HG02571 (cell line): ENCODE measurements around the gene CTCF.

ENCODE experiments used
- ATAC-seq: cut with Tn5 transposase; IDR thresholded peaks from one replicate; pipeline ENCODE4 v1.9.1; 2021; ENCODE audit warnings: mild to moderate bottlenecking, moderate library complexity; ENCODE audit not compliant: unreplicated experiment

Gene CTCF

DNA sequence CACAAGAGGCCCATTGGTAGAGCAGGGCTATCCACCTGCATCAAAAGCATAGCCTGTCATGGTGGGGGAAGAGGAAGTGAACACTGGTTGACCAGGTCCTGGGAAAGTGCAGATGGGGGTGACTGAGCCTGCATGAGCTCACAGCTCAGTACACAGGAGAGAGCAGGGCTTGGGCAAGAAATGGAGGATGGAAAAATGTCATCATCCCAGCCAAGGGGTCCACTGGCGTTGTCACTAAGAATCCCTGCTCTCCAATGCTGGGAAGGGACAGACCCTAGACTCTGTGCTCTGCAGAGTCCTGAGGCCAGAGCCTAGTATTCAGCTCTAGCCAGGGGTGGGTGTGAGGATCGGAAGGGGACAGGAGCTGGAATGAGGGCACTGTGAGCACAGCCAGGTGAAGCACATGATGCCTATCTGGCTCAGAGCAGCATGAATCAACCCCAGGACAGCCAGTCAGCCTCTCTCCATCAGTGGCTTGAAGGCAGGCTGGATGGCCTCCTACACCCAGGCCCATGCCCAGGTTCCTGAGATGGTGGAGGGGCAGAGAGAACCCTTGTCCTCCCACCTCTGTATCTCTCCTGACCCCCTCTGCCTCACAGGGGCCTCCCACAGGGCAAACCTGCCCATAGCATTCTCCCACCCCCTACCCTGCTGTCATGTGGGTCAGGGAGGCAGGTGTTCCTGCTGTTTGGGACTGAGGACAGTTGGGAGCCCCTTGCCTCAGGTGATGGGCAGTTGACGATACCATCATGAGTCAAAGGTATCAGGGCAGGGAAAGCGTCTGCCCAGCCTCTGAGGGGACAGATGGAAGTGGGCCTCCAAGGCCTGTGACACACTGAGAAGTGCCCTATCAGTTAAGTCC lies 13.8 kb upstream of the CTCF start:
- no peak for ATAC-seq

DNA sequence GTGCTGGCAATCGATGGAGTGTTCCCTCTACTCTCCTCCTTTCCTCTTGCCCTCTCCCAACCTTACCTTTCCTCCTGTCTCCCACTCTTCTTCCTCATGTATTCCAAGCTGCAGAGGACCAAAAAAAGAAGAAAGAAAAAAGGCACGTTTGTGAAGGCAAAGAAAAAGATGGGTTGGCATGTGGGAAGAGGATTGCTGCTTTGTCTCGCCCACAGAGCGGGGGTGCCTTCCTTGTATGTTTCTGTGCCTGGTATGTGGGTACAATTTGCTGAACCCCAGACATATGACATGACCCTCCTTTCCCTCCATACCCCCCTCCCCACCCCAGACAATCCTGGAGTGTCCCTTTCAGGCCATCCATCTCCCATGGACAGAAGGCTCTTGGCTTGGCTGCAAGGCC lies 13.1 kb upstream of the CTCF start:
- ATAC-seq, result no peak

DNA sequence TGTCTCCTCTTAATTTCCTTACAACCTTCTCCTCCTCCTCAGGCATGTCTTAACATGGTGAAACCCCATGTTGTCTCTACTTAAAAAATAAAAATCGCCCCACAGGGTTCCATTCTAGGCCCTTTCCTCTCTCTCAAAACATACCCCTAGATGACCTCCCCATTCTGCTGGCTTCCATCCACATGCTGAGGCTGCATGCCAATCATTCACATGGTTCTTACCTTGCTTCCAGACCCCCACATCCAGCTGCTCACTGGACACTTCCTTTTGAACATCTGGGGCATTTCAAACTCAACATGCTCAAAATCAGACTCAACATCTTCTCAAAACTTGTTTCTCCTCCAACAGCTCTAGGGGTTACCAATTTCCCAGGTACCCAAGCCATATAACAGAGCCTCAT lies 12.4 kb upstream of the CTCF start:
- ATAC-seq, result no peak

DNA sequence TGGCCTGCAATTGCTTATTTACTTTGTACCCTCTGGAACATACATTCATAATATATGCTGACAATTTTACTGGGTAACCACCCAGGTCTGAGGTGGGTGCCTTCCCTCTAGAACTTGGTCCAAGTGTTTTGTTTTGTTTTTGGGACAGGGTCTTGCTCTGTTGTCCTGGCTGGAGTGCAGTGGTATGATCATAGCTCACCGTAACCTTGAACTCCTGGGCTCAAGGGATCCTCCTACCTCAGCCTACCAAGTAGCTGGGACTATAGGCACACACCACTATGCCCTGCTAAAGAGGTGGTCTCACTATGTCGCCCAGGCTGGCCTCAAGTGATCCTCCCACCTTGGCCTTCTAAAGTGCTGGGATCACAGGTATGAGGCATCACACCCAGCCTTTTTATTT lies 11.2 kb upstream of the CTCF start:
- no peak for ATAC-seq

DNA sequence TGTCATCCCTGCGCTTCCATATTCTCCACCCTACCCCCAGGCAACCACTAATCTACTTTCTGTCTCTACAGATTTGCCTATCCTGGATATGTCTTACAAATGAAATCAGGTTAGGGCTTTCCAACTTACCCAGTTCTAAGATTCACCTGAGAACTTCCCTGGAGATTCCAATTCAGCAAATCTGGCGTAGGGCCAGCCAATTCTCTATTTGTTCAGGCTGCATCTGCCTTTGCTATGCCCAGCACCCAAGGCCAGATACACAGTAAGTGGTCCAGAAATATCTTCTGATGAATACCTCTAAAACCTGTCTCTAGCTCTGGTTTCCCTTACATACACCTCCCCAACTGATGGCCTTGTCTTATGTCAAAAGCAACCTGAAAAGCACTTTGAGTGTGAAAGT lies 10.4 kb upstream of the CTCF start:
- no peak for ATAC-seq

DNA sequence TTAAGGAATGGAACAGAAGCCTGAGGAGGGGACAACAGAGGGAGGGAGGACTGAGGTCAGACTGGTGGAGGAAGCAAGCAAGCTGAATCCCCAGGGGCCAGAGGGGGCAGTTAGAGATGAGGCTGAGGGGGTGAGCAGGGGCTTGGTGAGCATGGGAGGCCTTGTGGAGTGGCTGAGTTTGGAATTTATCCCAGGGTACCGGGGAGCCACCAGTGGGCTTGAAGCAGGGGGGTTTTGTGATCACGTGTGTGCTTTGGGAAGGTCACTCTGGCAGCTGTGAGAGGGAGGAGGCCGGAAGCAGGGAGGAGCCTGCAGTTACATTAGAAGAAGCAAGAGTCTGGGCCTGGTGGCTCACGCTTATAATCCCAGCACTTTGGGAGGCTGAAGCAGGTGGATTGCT lies 9.8 kb upstream of the CTCF start:
- no peak for ATAC-seq

DNA sequence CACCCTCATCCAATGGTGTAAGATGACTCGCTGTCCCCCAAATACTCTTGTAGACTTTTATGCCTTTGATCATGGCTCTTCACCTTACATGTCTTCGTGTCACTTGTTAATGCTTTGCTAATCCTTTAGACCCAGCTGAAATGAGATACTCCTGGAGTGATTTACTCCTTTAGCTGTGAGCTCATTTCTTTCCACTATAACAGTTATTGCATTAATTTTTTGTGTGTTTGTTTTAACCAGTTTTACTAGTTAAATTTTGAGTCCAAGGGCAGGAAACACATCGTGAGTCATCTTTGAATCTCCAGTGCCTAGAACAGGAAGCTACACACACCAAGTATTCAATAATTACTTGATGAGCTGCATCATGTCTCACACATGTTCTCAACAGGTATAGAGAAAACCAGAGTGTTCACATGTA lies 6.5 kb upstream of the CTCF start:
- no peak for ATAC-seq

DNA sequence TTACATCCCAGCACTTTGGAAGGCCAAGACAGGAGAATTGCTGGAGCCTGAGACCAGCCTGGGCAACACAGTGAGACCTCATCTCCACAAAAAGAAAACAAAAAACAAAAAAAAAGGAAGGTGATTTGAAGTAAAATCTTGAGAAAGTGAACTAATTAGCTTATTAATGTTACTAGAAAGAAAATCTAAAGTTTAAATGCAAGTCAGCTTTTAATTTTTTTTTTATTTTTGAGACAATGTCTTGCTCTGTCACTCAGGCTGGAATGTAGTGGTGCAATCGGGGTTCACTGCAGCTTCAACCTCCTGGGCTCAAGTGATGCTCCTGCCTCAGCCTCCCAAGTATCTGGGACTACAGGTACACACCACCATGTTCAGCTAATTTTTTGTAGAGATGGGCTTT lies 3.5 kb upstream of the CTCF start:
- ATAC-seq, result no peak

DNA sequence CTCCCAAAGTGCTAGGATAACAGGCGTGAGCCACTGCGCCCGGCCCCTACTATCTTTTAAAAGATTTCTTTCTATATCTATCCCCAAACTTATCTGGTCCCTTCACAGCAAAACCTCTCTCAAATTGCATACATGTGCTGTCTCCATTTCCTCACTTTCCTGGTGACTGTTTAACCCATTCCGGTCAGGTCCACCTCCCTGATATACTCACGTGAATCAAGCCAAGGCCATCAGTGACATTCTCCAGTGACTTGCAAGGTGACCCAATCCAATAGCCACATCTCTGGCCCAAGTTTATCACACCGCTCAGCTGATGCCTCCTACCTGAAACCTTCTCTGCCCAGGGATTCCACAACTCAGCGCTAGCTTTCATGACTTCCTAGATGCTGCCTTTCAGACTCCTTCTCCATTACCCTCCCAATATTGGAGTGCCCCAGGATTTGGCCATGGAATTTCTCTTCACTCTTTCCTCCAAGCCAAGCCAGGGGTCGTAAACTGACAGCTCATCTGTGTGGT lies 1.4 kb upstream of the CTCF start:
- ATAC-seq, result no peak

DNA sequence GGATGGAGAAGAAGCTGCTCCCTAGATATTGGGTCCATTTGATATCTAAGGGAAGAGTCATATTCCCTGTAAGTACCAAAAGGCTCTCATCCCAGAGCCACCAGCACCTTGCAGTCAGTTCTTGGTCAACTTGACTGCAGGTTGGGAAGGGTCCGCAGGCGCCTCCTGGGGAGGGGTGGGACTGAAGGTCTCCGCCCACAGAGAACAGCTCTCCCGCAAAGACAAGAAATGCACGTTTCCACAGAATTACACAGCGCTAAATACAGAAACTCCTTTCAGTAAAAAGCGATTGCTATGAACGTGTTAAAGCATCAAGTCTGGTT lies 864 bp upstream of the CTCF start:
- no peak for ATAC-seq

DNA sequence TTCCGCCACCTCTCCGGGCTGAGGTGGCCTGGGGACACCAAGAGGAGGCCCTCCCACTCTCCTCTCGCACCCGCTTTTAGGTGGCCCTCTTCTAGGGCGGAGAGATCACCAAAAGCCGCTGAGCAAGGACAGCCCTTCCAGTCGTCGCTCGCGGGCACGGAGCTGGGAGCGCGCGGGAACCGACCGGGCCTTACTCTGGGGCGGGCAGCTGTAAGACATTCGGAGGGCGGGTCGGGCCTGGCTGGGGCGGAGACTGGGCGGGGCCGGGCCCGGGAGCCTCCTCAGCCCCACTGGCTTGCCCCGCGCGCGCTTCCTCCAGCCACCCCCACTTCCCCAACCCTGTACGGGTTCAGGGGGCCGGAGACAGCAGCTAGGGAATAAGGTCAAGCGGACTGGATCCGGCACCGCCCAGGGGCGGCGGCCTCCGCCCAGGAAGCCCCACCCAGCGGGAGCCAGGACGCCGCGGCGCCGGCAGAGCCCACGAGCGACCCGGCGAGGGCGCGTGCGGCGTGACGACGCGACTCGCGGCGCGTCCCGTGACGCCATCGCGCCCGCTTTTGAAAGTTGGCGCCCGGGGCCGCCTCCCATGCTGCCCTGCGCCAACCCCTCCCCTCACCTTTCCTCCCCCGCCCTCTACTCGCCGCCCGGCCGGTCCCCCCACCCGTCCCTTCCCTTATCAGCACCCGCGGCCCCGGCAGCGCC lies 351 bp upstream of the CTCF start:
- ATAC-seq, result peak; percentile 80

DNA sequence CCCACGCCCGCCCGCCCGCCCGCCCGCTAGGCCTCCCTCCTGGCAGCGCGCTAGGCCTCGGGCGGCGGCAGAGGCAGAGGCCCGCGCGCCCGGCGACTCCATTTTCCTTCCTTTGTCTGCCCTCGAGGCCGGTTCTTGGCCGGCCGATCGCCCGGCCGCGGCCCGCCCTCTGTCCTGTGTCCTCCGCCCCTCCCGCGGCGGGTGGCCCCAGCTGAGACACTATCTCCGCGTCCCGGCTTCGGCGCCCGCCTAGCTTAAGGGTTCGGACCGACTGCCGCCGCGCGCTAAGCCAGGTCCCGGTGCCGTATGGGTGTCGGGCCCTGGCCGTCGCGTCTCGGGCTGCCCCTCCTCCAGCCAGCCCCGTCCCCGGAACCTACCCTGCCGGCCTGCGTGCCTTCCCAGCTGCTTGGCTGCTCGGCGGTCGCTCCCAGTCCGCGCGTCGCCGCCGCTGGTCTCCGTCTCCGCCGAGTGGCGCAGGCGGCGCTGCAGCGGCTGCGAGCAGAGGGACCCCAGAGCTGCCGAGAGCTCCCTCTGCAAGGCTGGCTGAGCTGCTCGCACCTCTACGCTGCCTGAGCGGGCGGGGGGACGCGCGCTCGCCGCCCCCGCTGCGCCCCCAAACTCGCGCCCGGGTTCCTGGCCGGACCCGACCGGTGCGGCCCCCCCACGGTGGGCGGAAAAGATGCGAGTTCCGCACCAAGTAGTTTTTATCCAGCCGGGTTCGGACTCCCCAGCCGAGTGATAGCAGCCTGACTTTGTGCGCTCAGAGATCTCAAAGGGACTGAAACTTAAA lies 787 bp downstream of the CTCF start:
- ATAC-seq, result peak; percentile 11

DNA sequence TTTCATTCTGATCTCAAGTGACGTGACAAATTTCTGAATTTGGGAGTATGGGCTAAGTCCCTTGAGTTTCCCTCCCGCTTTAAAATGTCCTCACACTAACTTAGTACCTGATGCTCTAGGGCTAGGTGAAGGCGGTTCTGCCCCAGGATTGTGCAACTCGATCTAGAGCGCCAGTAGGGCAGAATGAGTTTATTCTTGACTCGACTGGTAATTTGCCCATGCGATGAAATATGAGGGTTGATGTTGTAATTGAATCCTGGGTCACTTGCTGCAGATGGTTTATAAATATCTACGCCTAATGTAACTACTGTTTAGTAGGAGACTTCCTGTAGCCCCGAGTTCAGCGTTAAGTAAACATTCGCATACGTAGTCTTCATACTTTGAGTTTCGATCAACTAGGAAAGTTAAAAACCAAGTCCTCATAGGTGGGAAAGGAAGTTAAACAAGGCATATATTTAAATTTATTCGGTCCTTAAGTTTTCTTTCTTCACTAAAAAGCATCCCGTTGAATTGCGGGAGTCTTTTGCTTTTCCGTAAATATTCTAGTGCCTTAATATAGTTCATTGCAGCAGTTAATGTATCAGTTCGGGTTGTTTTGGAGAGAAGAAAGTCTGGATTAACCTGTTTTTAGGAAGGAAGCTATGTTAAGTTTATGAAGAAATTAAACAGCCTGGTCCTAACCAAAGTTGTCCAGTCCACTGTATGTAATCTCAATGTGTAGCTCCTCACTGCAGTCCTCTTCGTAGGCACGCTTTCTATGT lies 1.6 kb downstream of the CTCF start:
- no peak for ATAC-seq

DNA sequence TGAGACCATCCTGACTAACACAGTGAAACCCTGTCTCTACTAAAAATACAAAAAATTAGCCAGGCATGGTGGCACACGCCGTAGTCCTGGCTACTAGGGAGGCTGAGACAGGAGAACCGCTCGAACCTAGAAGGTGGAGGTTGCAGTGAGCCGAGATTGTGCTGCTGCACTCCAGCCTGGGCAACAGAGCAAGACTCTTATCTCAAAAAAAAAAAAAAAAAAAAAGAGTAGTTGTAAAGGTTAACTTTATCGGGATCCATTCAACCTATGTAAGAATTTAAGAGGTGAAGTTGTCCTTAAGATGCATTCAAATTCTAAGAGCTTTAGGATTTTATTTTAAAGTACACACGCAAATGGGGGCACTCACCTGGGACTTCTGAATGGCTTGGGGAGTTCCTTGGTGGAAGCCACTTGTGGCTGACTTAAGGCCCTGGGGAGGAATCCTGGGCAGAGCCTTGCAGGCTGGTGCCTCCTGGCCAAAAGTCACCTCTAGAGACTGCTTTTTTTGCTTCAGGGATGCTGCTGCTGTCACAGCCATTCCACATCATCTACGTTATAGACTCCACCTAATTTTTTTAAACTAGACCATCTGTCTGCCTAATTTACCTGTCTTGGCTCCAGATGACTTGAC lies 3.3 kb downstream of the CTCF start:
- ATAC-seq, result no peak

DNA sequence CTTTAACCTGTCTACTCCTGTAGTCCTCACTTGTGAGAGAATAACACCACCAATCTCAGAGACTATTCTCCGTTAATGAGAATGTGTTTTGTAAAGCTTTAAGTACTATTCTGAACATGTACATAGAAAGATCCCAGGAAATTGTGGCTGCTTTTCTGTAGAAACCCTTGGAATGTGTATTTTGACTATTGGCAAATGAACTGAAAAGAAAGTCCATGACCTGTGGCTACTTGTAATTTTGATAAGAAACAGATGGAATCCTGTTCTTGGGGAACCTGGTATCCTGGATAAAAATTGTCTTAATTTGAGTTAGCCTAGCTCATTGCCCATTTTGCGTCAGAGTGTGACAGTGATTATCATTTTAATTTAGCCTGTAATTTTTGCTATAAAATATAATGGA lies 9.1 kb downstream of the CTCF start:
- no peak for ATAC-seq

DNA sequence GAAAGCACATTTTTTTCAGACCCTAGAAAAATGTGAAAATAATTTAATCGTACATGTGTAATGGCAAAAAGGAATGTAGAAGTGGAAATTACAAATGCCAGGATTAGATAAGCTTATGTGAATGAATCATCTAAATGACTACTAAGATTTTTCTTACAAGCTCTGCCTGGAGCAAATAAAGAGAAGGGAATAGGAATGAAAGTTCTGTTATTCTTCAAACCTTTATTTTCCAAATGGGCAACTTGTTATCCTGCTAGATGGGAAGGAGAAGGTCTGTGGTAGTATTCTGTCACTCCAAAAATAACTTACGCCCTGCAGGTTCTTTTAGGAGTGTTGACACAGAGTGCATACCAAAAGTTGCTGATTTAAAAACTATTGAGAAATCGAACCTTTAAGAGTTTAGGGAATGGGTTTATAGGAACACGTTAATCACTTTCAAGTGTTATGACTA lies 9.7 kb downstream of the CTCF start:
- no peak for ATAC-seq

DNA sequence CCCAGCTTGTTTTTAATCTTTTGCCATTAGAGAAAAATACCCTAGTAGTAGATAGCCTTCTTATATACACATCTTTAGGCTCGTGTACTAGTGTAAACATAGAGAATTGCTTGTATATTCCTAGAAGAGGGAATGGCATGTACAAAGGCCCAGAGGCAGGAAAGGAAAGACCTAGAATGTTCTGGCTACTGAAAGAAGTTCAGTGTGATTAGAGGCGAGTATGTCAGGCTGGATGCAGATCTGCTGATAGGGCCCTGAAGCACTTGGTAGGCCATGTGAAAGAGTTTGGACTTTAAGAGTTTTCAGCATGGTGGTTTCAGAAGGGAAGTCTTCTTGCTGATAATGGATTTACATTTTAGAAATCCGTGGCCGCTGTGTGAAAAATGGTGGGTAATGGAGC lies 17.4 kb downstream of the CTCF start:
- ATAC-seq, result no peak

DNA sequence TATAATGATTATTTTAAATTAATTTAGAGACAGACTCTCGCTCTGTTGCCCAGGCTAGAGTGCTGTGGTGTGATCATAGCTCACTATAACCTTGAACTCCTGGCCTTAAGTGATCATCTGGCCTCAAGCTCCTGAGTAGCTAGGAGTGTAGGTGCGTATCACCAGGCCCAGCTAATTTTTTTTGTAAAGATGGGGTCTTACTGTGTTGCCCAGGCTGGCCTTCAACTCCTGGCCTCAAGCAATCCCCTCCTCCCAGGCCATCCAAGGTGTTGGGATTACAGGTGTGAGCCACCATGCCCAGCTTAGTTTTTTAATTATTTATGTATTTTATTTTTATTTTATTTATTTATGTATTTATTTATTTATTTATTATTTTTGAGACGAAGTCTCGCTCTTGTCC lies 17.9 kb downstream of the CTCF start:
- no peak for ATAC-seq

DNA sequence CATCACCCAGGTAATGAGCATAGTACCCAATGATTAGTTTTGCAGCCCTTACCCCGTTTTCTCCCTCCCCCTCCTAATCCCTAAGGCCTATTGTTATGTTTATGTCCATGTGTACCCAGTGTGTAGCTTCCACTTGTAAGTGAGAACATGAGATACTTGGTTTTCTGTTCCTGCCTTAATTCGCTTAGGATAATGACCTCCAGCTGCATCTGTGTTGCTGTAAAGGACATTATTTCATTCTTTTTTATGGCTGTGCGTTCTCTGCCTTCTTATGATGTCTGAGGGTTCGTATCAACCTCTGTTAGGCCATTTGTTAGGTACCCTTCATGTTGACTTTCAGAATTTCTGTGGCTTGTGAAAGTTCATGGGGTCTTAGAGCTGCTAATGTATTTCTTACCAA lies 31.0 kb downstream of the CTCF start:
- ATAC-seq, result no peak

DNA sequence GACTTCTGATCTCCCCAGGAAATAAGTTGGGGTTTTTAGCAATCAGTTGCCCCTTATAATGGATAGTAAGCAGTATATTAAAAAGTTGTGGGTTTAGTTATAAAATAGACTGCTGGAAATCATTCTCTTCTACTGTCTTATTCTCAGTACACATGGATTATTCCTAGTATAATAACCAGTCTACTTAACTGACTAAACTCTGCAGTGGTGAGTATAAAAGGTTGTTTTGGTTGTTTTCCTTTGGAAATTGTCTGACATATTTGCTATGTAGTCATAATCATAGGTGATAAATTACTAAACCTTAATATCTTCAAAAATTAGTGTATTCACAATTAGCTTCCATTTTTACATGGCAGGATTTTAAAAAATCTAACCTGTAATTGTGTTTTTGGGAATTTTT lies 31.4 kb downstream of the CTCF start:
- no peak for ATAC-seq
